Raji (cell line): ENCODE data around the gene MYBL2.

ENCODE experiments used
- POLR2A ChIP-seq: IDR thresholded peaks from 2 replicates; pipeline ENCODE4 v1.6.1; 2011; ENCODE audit warnings: low read depth, low read length, control low read depth; ENCODE audit not compliant: insufficient read depth

MYBL2 gene

DNA sequence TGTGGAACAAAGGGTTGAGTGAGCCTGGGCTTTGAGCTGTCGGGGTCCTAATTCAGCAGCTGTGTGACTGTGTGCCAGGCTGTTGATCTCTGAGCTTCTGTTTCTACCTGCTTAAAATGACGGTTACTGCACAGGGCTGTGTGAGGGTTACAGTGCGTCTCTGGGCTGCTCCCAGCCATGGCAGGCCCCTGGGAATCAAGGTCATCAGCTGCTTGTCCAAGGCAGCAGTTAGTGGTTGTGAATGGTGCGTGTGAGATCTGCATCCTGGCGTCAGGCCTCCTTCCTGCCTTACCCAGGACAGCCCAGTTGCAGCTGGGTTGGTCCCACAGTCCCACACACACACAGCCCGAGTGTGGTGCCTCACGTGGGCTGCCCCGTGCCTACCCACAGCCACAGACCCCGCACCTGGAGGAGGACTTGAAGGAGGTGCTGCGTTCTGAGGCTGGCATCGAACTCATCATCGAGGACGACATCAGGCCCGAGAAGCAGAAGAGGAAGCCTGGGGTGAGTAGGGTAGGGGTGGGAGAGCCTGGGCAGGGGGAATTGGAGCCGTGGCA lies 44.3 kb downstream of the MYBL2 start:
- no peak for TF ChIP-seq POLR2A

DNA sequence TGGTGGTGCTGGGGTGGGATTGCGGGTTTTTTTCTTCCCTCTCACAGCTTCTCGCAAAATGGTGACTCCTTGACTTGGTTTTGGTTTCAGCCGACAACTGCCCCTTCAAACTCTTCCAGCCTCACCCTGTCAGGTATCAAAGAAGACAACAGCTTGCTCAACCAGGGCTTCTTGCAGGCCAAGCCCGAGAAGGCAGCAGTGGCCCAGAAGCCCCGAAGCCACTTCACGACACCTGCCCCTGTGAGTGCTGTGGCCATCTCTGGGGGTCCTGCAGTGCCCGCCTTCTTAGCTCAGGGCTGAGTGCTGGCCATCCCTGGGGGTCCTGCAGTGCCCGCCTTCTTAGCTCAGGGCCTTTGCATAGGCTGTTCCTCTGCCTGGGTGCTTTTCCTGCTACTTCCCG lies 48.1 kb downstream of the MYBL2 start:
- TF ChIP-seq POLR2A = no peak

GRCh38 chr20:43715511-43715910 lies 48.6 kb downstream of the MYBL2 start:
- TF ChIP-seq POLR2A = no peak

- no peak for TF ChIP-seq POLR2A
Measured at GRCh38 chr20:43716123-43716522, 49.2 kb downstream of the MYBL2 start.

- TF ChIP-seq POLR2A = no peak
Measured at GRCh38 chr20:43716757-43717615, 50.1 kb downstream of the MYBL2 start.

- no peak for TF ChIP-seq POLR2A
Measured at GRCh38 chr20:43717616-43717995, 50.7 kb downstream of the MYBL2 start.

- TF ChIP-seq POLR2A = no peak
Measured at GRCh38 chr20:43720007-43720406, 53.1 kb downstream of the MYBL2 start.

GRCh38 chr20:43721097-43721428 lies 54.1 kb downstream of the MYBL2 start:
- TF ChIP-seq POLR2A = no peak

DNA sequence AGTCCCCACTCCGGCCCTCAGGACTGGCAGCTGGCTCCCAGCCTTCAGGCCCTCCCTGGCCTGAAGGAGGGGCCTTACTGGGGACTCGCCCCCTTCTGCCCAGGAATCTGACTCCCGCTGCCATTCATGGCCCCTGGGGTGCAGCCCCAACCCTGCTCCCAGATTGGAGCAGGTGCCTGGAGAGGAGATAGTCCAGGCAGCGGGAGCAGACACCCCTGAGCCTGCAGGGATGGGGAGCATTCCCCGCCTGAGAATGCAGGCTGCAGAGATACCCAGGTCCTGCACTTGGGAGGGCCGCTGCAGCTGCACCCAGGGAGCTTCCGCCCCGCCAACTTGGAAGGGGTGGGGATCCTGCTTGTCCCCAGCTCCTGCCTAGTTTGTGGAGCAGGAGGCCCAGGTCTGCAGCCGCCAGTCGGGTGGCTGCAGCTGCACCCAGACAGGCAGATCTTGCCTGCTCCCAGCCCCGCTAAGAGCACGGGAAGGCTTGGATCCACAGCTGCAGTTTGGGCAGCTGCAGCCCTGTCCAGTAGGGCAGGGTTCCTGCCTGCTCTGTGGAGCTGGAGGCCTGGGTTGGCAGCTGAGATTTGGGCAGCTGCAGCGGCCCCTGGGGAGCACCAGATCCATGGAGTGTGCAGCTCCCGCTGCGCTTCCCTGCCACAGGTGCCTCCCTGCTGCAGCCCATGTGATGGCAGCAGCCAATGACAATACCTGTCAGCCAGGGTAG lies 54.7 kb downstream of the MYBL2 start:
- no peak for TF ChIP-seq POLR2A

- no peak for TF ChIP-seq POLR2A
Measured at GRCh38 chr20:43722153-43722505, 55.2 kb downstream of the MYBL2 start.

GRCh38 chr20:43723186-43723585 lies 56.3 kb downstream of the MYBL2 start:
- no peak for TF ChIP-seq POLR2A

GRCh38 chr20:43723735-43724134 lies 56.8 kb downstream of the MYBL2 start:
- no peak for TF ChIP-seq POLR2A

- TF ChIP-seq POLR2A = no peak
Measured at GRCh38 chr20:43724383-43724782, 57.5 kb downstream of the MYBL2 start.

DNA sequence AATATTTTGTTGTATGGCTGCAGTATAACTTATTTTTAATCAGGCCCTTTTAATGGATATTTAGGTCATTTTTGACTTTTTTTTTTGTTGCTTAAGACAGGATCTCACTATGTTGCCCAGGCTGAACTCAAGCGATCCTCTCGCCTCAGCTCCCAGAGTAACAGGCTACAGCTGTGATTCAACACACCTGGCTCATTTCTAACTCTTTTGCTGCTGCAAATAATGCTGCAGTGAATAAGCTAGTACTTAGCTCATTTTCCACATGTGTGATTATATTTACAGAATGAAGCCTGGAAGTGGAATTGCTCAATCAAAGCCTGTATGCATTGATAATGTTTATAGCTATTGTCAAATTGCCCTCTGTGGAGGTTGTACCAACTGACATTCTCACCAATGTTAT lies 58.8 kb downstream of the MYBL2 start:
- TF ChIP-seq POLR2A = no peak

DNA sequence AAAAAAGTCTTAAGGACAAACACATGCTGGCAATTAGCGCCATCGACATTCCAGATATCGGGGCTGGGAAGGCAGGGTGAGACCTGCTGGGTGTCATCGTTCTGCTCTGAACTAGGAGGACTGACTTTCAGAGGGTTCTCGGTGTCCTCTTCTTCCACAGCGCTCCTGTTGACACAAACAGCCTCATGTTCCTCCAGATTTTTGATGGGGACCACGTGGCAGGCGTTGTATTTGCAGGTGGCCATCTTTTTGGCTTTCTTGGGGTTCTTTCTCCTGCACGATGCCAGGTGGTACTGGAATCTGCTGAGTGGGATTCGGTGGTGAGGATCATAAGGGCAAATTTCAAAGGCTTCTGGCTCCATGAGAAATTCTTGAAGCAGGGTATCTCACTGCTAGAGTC lies 59.4 kb downstream of the MYBL2 start:
- TF ChIP-seq POLR2A = no peak

DNA sequence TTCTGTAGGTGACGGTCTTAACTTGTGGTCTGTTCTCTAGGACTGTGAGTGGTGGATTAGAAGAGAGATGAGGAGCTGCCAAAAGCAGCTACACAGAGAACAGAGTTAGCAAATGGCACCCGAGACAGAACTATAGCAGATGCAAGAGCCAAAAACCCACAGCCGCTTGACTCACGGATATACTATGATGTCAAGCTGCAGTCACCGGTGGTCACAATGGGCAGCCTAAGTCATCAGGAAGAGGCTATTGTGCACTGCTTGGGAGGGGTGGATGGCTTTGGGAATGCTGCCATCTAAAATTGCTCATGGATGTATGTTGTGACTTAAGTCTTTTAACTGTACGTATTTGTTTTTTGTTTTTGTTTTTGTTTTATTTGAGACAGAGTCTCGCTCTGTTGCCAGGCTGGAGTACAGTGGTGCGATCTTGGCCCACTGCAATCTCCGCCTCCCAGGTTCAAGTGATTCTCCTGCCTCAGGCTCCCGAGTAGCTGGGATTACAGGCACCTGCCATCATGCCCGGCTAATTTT lies 60.0 kb downstream of the MYBL2 start, which contains the start of gene GTSF1L:
Gene GTSF1L (minus strand): TSS at position 192 of the 528 bp plus-strand sequence. CDS start 308 bp downstream, outside the sequence.
- no peak for TF ChIP-seq POLR2A
